Thoracic aorta (tissue), 2 donors: Measurements from ENCODE around the gene FAM193A. TPM values are rescaled to one million over a fixed set of nuclear protein-coding genes. Genes with fewer than 3 reads are reported as not detected.

ENCODE experiments used
- ATAC-seq: fragments of 150-250 bp; one replicate; pipeline ENCODE4 v1.8.0; 2017; ENCODE audit warnings: low read depth; ENCODE audit not compliant: insufficient number of reproducible peaks, low FRiP score
- DNase-seq: peaks from one replicate; pipeline ENCODE4 v3.0.0-alpha.2; 2020; ENCODE audit warnings: low spot score
- H3K27ac ChIP-seq, 2 donors: fragments of 200-600 bp; sonication (generic); 1 replicate in 1 of 2; 2 replicates in 1 of 2; pipeline ENCODE4 v1.5.1; 2016; ENCODE audit warnings: mild to moderate bottlenecking in 2 of 2, moderate library complexity in 2 of 2
- H3K27me3 ChIP-seq: fragments of 200-600 bp; sonication (generic); replicated peaks from 2 replicates; pipeline ENCODE4 v1.6.0; 2016; ENCODE audit warnings: mild to moderate bottlenecking; ENCODE audit not compliant: insufficient read depth
- H3K36me3 ChIP-seq: fragments of 200-600 bp; sonication (generic); one replicate; pipeline ENCODE4 v1.5.1; 2016
- H3K4me1 ChIP-seq, 2 donors: fragments of 200-600 bp; sonication (generic); 1 replicate in 1 of 2; 2 replicates in 1 of 2; pipeline versions ENCODE4 v1.5.1 to v1.6.0; 2016; ENCODE audit warnings: low read depth in 2 of 2, mild to moderate bottlenecking in 1 of 2; ENCODE audit not compliant: control insufficient read depth in 1 of 2
- H3K4me3 ChIP-seq: fragments of 200-600 bp; sonication (generic); 2 replicates; pipeline ENCODE4 v1.5.1; 2016; ENCODE audit warnings: mild to moderate bottlenecking
- H3K9me3 ChIP-seq: fragments of 200-600 bp; sonication (generic); 2 replicates; pipeline ENCODE4 v1.5.1; 2016
- CTCF ChIP-seq: fragments of 200-600 bp; sonication (generic); IDR thresholded peaks from one replicate; pipeline ENCODE4 v1.5.1; 2019; ENCODE audit warnings: antibody characterized with exemption
- total RNA-seq, 2 donors: library from RNA; depleted of rRNA; stranded (reverse); fragments of >200 nt; gene quantifications; one replicate each; pipeline versions ENCODE4 v1.1.0 to v1.2.3, GENCODE V29; 2016

Gene FAM193A
- total RNA-seq, 2 donors from 2014 or later = 22.3 to 42.9 TPM

- H3K4me1 ChIP-seq = peaks cover 7 to 12% of the 10 kb centered on the region in 2 donors
- no peak for DNase-seq
Observed at GRCh38 chr4:2621419-2621818, 85.0 kb downstream of the FAM193A start.

DNA sequence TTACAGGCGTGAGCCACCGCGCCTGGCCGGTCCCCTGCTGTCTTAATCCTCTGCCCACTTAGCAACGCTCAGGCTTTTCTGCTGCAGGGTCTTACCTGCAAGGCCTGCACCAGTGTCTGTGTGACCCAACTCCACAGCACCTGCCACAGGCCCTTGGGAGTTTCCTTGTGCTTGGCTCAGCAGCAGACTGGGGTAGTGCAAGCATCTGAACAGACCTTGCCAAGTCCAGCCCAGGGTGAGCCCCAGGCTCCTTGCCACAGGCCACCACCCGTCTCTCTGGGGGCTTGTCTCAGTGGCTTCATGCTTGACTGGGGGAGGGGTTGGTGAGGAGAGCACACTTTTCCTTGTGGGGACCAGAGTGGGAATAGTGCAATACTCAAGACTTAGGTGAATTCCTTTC is 87.0 kb downstream of the FAM193A start:
- H3K27me3 ChIP-seq = no peaks in the 10 kb centered on the region
- no peak for TF ChIP-seq CTCF
- DNase-seq (no peak), ATAC-seq (no peak)
- H3K36me3 ChIP-seq = peaks cover 14% of the 10 kb centered on the region
- H3K4me1 ChIP-seq = peaks cover 7 to 16% of the 10 kb centered on the region in 2 donors
- no peak overlapping the region for H3K27ac ChIP-seq
- no peak overlapping the region for H3K4me3 ChIP-seq
- H3K9me3 ChIP-seq = no peaks in the 10 kb centered on the region

More at GRCh38 chr4:2621419-2621818, 85.0 kb downstream of the FAM193A start:
- no peak overlapping the region for H3K4me3 ChIP-seq
- no peaks in the 10 kb centered on the region for H3K9me3 ChIP-seq
- H3K27ac ChIP-seq = no peak overlapping the region
- H3K36me3 ChIP-seq = peaks cover 1% of the 10 kb centered on the region
- TF ChIP-seq CTCF = no peak
- ATAC-seq = no peak
- no peaks in the 10 kb centered on the region for H3K27me3 ChIP-seq

DNA sequence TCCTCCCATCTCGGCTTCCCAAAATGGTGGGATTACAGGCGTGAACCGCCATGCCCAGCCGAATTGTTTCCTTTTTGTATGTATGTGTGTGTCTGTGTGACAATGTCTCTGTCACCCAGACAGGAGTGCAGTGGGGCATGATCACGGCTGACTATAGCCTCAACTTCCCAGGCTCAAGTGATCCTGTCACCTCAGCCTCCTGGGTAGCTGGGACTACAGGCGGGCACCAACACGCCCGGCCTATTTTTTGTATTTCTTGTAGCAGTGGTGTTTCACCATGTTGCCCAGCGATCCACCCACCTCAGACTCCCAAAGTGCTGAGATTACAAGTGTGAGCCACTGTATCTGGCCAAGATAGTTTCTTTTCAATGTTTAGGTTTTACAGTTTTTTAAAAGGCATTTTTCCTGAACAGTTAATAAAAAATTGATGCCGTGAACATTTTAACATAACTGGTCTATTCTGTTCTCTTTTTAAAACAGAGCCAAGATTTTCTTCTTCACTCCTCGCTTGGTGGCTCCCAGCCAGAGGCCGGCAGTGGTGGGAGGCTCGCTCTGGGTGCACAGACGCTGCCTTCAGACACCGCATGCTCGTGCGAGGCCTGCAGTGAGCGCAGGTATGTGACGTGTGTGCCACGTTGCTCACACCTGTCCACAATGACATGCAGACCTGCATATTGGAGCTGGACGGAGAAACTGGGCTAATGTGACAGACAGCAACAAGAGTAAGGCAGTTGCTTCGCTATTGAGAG is 88.5 kb downstream of the FAM193A start:
- Histone ChIP-seq H3K27ac (no peak overlapping the region), H3K36me3 (peaks cover 17% of the 10 kb centered on the region), H3K27me3 (no peaks in the 10 kb centered on the region), H3K4me3 (no peak overlapping the region), H3K9me3 (no peaks in the 10 kb centered on the region), H3K4me1 (peaks cover 0 to 11% of the 10 kb centered on the region in 2 donors)
- DNase-seq (no peak), ATAC-seq (no peak)
- no peak for TF ChIP-seq CTCF

GRCh38 chr4:2626231-2626630 is 89.8 kb downstream of the FAM193A start:
- TF ChIP-seq CTCF = no peak
- peaks cover 0 to 11% of the 10 kb centered on the region in 2 donors for H3K4me1 ChIP-seq
- no peak for DNase-seq
- H3K27ac ChIP-seq = no peak overlapping the region
- no peaks in the 10 kb centered on the region for H3K9me3 ChIP-seq
- H3K36me3 ChIP-seq = peaks cover 30% of the 10 kb centered on the region
- ATAC-seq = no peak
- H3K4me3 ChIP-seq = no peak overlapping the region
- H3K27me3 ChIP-seq = no peaks in the 10 kb centered on the region

DNA sequence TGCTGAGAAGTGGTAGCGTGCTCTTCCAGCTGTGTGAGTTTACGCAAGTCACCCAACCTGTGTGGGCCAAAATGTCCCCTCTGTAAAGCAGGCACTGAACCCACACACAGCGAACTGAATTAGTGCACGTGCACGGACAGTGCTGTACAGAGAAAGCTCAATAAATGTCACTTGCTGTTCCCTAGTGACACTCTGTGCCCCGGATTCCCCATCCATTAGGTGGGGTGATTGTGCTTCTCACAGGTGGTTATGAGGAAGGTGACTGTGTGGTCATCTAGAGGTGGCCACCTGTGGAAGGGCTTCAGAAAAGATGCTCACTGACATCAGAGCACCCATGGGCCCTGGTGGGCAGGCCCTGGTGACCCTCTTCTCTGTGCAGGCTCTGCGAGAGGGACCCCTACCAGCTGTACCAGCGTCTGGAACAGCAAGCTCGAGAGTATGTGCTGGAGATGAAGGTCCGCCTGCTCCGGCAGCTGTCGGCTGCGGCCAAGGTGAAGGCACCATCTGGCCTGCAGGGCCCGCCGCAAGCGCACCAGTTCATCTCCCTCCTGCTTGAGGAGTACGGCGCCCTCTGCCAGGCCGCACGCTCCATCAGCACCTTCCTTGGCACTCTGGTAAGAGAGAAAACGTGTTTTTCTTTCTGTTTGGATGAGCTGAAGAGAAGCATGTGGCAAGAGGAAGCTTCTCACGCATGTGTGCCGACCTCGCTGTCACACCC is 94.3 kb downstream of the FAM193A start:
- H3K4me3 ChIP-seq = no peak overlapping the region
- peaks cover 45% of the 10 kb centered on the region for H3K36me3 ChIP-seq
- peaks cover 0 to 4% of the 10 kb centered on the region in 2 donors for H3K4me1 ChIP-seq
- DNase-seq (no peak), ATAC-seq (no peak)
- TF ChIP-seq CTCF = no peak
- no peaks in the 10 kb centered on the region for H3K27me3 ChIP-seq
- H3K9me3 ChIP-seq = no peaks in the 10 kb centered on the region
- H3K27ac ChIP-seq = no peak overlapping the region
